Spleen (tissue), 7 donors: ENCODE results near the gene LTBP1.

Experiments used
- CTCF ChIP-seq, 11 experiments: fragments of 200-600 bp in 7 of 11; fragments of 450-650 bp in 4 of 11; sonication (generic) in 4 of 11; IDR thresholded peaks in 8 of 11; conservative IDR thresholded peaks in 3 of 11; 1 replicate in 7 of 11; 2 replicates in 4 of 11; pipeline versions ENCODE4 v1.4.0 to v1.8.0; 2016 to 2021; ENCODE audit warnings: antibody characterized with exemption in 11 of 11, inconsistent platforms in 4 of 11, mild to moderate bottlenecking in 1 of 11
- POLR2A ChIP-seq, 3 donors: fragments of 450-650 bp; IDR thresholded peaks; one replicate each; pipeline ENCODE4 v1.5.1; 2017; ENCODE audit warnings: antibody characterized with exemption in 3 of 3, mild to moderate bottlenecking in 1 of 3
- POLR2AphosphoS5 ChIP-seq, 3 donors: sonication (generic); formaldehyde crosslinking; IDR thresholded peaks; one replicate each; pipeline ENCODE4 v1.5.1; 2017; ENCODE audit warnings: antibody characterized with exemption in 3 of 3
- donor health status: DM: no; HTN: no; CAD: no; lungs with moderate emphysema.
- donor health status: DM: no; HTN: no; CAD: no.
- donor health status: DM: no; HTN: no; CAD: no.

- no peak for TF ChIP-seq CTCF (IDR thresholded peaks at IDR 0.05 in 8 of 11, conservative IDR thresholded peaks at IDR 0.05 in 3 of 11)
- TF ChIP-seq POLR2A (IDR thresholded peaks at IDR 0.05): no peak
- TF ChIP-seq POLR2AphosphoS5 (IDR thresholded peaks at IDR 0.05): no peak
Measured at GRCh38 chr2:33230842-33231241, 284.1 kb downstream of the LTBP1 start.
